Large intestine (tissue), 3 donors: ENCODE measurements around the gene TNNT3. TPM values are rescaled to one million over a fixed set of nuclear protein-coding genes. Genes with fewer than 3 reads are reported as not detected.
A peak's percentile ranks its signal among the peaks of the same experiment; 100 is the strongest.

Source experiments
- DNase-seq, 2 donors: peaks; one replicate each; pipeline versions ENCODE4 v3.0.0 to v3.0.0-alpha.2; 2013
- H3K27ac ChIP-seq: one replicate; pipeline ENCODE4 v1.5.1; 2013; ENCODE audit warnings: low read length
- H3K27me3 ChIP-seq: 2 replicates; pipeline ENCODE4 v1.6.1; 2013; ENCODE audit warnings: low read length; ENCODE audit not compliant: control insufficient read depth, insufficient read depth
- H3K36me3 ChIP-seq: 2 replicates; pipeline ENCODE4 v1.6.1; 2013; ENCODE audit warnings: low read length; ENCODE audit not compliant: control insufficient read depth, insufficient read depth
- H3K4me1 ChIP-seq: one replicate; pipeline ENCODE4 v1.6.1; 2013; ENCODE audit warnings: low read length; ENCODE audit not compliant: control insufficient read depth, insufficient read depth
- H3K4me3 ChIP-seq: one replicate; pipeline ENCODE4 v1.5.1; 2013; ENCODE audit warnings: low read length
- H3K9me3 ChIP-seq: one replicate; pipeline ENCODE4 v1.6.1; 2013; ENCODE audit warnings: mild to moderate bottlenecking, low read depth, low read length, moderate library complexity; ENCODE audit not compliant: control insufficient read depth
- WGBS: methylation state at CpG from one replicate; pipeline ENCODE4 v1.1.5; 2013; ENCODE audit warnings: low lambda C conversion rate; ENCODE audit not compliant: insufficient coverage; 5-methylcytosine and 5-hydroxymethylcytosine counted together
- polyA plus RNA-seq: library from polyadenylated mRNA; unstranded; fragments of 120-200 nt; gene quantifications from one replicate; pipeline ENCODE4 v1.2.1, GENCODE V29; 2013

TNNT3 gene
- polyA plus RNA-seq, 1 donor: 11.9 TPM

DNA sequence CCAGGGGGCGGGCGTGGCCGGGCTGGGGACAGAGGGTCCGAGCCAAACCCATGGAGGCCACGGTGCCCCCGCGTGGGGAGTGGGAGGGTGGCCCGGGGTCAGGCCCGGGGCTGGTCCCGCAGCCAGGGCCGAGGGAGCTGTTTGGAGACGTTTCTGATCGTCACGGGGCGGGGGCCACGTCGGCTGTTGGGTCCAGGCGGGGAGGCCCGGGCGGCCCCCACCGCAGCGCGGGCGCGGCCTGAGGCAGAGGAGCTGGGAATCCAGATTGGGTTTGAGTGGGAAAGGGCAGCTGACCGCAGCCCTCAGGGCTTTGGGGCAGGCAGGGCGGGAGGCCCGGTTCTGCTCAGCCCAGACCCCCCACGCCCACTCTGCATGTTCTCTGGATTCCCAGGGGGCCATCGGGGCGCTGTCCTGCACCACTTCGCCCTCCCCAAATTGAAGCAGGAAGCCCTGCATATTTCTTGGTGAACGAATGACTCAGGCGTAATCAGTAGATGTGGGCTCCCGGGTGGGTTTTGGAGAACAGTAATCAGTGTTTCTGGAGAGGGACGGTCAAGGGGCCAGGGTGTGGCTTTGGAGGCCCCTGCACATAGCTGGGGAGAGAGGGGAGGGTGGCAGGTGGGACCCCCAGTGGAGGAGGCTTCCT lies 28.2 kb downstream of the TNNT3 start:
- no peak for DNase-seq
- no CpG with 5 or more reads among the region's 36 CpGs for WGBS
- H3K27me3 ChIP-seq: no peaks in the 10 kb centered on the region
- no peak overlapping the region for H3K27ac ChIP-seq
- H3K36me3 ChIP-seq: no peaks in the 10 kb centered on the region
- no peak overlapping the region for H3K4me3 ChIP-seq
- H3K4me1 ChIP-seq: no peaks in the 10 kb centered on the region
- no peaks in the 10 kb centered on the region for H3K9me3 ChIP-seq

GRCh38 chr11:1948389-1948788 lies 28.9 kb downstream of the TNNT3 start:
- Histone ChIP-seq H3K27ac (no peak overlapping the region), H3K36me3 (no peaks in the 10 kb centered on the region), H3K9me3 (no peaks in the 10 kb centered on the region), H3K4me1 (peaks cover 4% of the 10 kb centered on the region), H3K4me3 (no peak overlapping the region), H3K27me3 (no peaks in the 10 kb centered on the region)
- DNase-seq: no peak
- no CpG with 5 or more reads among the region's 11 CpGs for WGBS

GRCh38 chr11:1949302-1949701 lies 29.8 kb downstream of the TNNT3 start:
- Histone ChIP-seq H3K9me3 (no peaks in the 10 kb centered on the region), H3K36me3 (no peaks in the 10 kb centered on the region), H3K4me1 (peaks cover 5% of the 10 kb centered on the region), H3K27me3 (no peaks in the 10 kb centered on the region), H3K4me3 (no peak overlapping the region), H3K27ac (no peak overlapping the region)
- no CpG with 5 or more reads among the region's 6 CpGs for WGBS
- DNase-seq: no peak

DNA sequence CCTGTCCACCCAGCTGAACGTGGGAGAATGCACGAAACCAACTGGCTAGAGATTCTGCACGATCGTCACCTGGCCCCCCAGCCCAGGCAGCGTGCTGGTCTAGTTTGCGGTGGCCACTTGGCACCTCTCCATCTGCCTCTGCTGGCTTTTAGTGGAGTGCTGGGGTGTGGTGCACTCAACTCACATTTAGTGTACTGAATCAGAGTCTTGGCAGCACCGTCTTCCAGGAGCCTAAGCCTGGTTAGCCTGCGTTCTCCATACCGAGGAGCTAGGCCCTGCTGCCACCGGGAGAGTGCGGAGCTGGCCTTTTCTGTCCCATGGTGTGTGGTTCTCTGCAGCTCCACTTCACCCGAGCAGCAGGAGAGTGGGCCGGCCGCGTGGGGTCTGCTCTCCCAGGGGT lies 30.4 kb downstream of the TNNT3 start:
- DNase-seq: no peak
- Histone ChIP-seq H3K9me3 (no peaks in the 10 kb centered on the region), H3K4me3 (no peak overlapping the region), H3K27ac (no peak overlapping the region), H3K4me1 (peaks cover 5% of the 10 kb centered on the region), H3K36me3 (no peaks in the 10 kb centered on the region), H3K27me3 (no peaks in the 10 kb centered on the region)
- no CpG with 5 or more reads among the region's 15 CpGs for WGBS

DNA sequence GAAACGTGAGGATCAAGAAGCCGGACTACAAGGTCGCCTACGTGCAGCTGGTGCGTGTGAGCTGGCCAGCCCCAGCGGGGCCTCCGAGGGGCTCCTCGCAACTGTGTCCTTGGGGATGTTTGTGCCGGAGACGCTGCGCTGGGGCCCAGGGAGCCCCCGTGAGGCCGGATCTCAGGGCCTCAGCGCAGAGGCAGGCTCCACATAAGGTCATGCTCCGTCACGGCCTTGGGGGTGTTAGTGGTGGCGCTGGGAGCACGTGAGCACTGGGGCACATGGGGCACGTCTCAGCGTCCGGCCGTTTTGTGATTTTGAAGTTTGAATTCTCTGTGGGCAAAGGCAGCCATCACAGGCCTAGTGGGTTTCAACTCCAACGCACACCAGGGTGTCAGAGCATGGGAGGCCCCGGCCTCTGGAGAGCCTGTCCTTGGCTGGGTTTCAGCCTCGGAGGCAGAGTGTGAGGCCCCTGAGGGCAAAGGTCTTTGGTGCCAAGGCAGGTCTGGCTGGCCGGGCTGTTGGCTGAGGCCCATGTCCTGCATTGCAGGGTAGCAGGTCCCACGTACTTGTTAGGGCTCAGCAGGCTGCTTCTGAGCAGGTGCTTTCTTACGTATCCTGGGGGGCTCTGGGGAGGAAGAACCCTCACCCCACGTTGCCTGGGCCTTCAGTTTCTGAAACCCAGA lies 33.4 kb downstream of the TNNT3 start:
- H3K27ac ChIP-seq: peak overlapping the region; percentile 69
- no peaks in the 10 kb centered on the region for H3K36me3 ChIP-seq
- no peak overlapping the region for H3K4me3 ChIP-seq
- no peaks in the 10 kb centered on the region for H3K27me3 ChIP-seq
- no peak for DNase-seq
- no CpG with 5 or more reads among the region's 29 CpGs for WGBS
- peaks cover 5% of the 10 kb centered on the region for H3K4me1 ChIP-seq
- no peaks in the 10 kb centered on the region for H3K9me3 ChIP-seq

- DNase-seq: no peak
- H3K36me3 ChIP-seq: no peaks in the 10 kb centered on the region
- no peak overlapping the region for H3K4me3 ChIP-seq
- no CpG with 5 or more reads among the region's 23 CpGs for WGBS
- peaks cover 5% of the 10 kb centered on the region for H3K4me1 ChIP-seq
- peak overlapping the region; percentile 69 for H3K27ac ChIP-seq
- no peaks in the 10 kb centered on the region for H3K9me3 ChIP-seq
- no peaks in the 10 kb centered on the region for H3K27me3 ChIP-seq
These were observed 34.2 kb downstream of the TNNT3 start for GRCh38 chr11:1953489-1954266.

GRCh38 chr11:1958367-1958766 lies 38.9 kb downstream of the TNNT3 start:
- no CpG with 5 or more reads among the region's 18 CpGs for WGBS
- H3K27ac ChIP-seq: no peak overlapping the region
- H3K9me3 ChIP-seq: no peaks in the 10 kb centered on the region
- DNase-seq: no peak
- peaks cover under 1% of the 10 kb centered on the region for H3K4me1 ChIP-seq
- no peaks in the 10 kb centered on the region for H3K36me3 ChIP-seq
- H3K27me3 ChIP-seq: no peaks in the 10 kb centered on the region
- no peak overlapping the region for H3K4me3 ChIP-seq

GRCh38 chr11:1959786-1960185 lies 40.3 kb downstream of the TNNT3 start:
- no peak for DNase-seq
- no peaks in the 10 kb centered on the region for H3K36me3 ChIP-seq
- no CpG with 5 or more reads among the region's 17 CpGs for WGBS
- H3K27me3 ChIP-seq: no peaks in the 10 kb centered on the region
- no peaks in the 10 kb centered on the region for H3K9me3 ChIP-seq
- H3K4me1 ChIP-seq: no peaks in the 10 kb centered on the region
- no peak overlapping the region for H3K4me3 ChIP-seq
- H3K27ac ChIP-seq: no peak overlapping the region

- WGBS: no CpG with 5 or more reads among the region's 20 CpGs
- H3K4me3 ChIP-seq: no peak overlapping the region
- no peak for DNase-seq
- no peaks in the 10 kb centered on the region for H3K27me3 ChIP-seq
- H3K4me1 ChIP-seq: no peaks in the 10 kb centered on the region
- no peaks in the 10 kb centered on the region for H3K9me3 ChIP-seq
- H3K36me3 ChIP-seq: no peaks in the 10 kb centered on the region
- no peak overlapping the region for H3K27ac ChIP-seq
These were observed 44.4 kb downstream of the TNNT3 start for GRCh38 chr11:1963864-1964263.

DNA sequence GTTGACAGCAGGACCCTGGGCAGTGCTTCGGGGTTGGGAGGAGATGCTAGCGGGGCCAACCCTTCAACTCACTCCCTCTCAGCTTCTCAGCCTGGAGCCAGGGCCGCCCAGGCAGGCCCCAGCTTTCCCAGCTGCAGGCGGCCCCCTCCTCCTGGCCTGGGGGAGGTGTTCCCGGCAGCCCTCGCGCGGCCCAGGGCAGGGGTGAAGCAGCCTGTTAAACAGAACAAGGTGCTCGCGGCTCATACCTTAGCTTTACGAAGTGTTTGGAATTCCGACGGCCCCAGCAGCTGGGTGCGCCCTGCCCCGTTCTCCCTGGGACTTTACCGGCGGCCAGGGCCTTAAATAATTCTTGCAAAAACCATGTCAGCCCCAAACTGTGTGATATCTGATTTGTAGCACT lies 44.8 kb downstream of the TNNT3 start:
- H3K9me3 ChIP-seq: no peaks in the 10 kb centered on the region
- no peaks in the 10 kb centered on the region for H3K4me1 ChIP-seq
- DNase-seq: no peak
- H3K36me3 ChIP-seq: no peaks in the 10 kb centered on the region
- H3K4me3 ChIP-seq: no peak overlapping the region
- WGBS: no CpG with 5 or more reads among the region's 17 CpGs
- H3K27ac ChIP-seq: no peak overlapping the region
- no peaks in the 10 kb centered on the region for H3K27me3 ChIP-seq
